HG02852 (cell line): ENCODE data around the gene RIF1.

ENCODE experiments used
- ATAC-seq: cut with Tn5 transposase; IDR thresholded peaks from one replicate; pipeline ENCODE4 v1.9.1; 2021; ENCODE audit warnings: mild to moderate bottlenecking, moderate library complexity; ENCODE audit not compliant: unreplicated experiment

The RIF1 gene, protein sequence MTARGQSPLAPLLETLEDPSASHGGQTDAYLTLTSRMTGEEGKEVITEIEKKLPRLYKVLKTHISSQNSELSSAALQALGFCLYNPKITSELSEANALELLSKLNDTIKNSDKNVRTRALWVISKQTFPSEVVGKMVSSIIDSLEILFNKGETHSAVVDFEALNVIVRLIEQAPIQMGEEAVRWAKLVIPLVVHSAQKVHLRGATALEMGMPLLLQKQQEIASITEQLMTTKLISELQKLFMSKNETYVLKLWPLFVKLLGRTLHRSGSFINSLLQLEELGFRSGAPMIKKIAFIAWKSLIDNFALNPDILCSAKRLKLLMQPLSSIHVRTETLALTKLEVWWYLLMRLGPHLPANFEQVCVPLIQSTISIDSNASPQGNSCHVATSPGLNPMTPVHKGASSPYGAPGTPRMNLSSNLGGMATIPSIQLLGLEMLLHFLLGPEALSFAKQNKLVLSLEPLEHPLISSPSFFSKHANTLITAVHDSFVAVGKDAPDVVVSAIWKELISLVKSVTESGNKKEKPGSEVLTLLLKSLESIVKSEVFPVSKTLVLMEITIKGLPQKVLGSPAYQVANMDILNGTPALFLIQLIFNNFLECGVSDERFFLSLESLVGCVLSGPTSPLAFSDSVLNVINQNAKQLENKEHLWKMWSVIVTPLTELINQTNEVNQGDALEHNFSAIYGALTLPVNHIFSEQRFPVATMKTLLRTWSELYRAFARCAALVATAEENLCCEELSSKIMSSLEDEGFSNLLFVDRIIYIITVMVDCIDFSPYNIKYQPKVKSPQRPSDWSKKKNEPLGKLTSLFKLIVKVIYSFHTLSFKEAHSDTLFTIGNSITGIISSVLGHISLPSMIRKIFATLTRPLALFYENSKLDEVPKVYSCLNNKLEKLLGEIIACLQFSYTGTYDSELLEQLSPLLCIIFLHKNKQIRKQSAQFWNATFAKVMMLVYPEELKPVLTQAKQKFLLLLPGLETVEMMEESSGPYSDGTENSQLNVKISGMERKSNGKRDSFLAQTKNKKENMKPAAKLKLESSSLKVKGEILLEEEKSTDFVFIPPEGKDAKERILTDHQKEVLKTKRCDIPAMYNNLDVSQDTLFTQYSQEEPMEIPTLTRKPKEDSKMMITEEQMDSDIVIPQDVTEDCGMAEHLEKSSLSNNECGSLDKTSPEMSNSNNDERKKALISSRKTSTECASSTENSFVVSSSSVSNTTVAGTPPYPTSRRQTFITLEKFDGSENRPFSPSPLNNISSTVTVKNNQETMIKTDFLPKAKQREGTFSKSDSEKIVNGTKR (N-terminal part only)

DNA sequence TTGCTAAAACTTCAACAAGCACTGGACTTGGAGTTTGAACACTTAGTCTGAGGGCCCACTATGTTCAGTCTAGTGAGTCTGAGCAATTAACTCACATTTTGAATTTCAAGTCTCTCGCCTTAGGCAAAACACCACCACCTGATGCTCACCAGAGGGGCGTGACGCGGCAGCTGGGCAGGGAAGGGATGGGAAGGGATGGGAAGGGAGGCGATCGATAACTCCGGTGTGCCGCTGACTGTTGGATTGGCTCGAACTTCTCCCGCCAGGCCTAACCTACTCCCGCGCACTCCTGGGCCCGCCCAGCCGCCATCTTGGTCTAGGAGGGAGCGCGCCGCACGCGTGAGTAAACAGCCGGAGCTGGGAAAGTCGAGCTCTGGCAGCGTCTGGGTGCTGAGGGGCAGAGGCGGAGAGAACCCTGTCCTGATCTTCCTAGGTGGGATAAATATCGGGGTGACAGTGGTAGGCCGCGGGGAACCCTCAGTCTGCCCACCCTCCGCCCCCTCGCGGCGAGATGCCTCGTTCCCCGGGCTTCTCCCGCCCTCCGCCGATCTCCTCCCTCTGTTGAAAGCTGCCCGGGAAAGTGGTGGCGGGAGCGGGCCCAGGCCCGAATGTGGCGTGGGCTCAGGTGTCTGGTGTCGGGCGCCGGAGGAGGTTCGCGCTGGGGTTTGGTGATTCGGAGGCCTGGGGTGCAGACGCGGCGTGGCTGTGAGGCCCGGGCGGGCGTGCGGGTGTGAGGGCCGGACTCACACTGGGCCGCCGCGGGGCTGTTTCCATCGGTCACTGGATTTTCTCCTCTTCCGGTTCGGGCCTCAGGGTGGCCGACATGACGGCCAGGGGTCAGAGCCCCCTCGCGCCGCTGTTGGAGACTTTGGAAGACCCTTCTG lies at the start of gene RIF1:
RIF1 (plus strand) TSS at position 302 of the 884 bp plus-strand sequence; CDS start at position 824, 522 bp downstream.
- peak; percentile 94 for ATAC-seq

DNA sequence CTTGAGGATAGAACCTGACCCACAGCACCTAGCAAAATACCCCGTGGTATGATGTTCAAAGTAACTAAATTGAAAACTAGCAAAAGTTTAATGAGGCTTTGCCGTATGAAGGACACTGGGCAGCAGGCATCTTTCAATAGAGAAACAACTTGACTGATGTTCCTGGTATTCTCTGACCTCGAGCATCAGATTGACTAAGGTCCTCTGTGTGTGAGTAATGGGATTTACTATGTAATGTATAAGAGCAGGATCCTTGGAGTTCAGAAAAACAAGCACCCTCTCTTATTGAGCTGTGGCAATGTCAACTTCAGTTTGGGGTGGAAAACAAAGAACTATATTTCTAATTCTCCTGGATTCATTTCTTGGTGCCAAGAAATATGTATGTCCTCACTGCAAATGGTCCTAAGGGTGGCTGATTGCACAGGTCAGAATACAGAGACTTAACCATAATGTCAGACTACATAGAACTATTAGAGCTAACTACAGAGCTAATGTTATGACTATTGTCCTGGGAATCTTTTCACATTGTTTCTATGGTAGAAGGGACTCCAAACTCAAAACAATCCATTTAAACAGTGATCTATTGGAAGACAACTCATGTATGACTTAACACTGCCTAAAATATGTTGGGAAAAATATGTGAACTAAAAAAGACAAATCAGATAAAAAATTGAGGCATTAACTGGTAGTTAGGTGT lies 47.9 kb upstream of the RIF1 start:
- no peak for ATAC-seq

DNA sequence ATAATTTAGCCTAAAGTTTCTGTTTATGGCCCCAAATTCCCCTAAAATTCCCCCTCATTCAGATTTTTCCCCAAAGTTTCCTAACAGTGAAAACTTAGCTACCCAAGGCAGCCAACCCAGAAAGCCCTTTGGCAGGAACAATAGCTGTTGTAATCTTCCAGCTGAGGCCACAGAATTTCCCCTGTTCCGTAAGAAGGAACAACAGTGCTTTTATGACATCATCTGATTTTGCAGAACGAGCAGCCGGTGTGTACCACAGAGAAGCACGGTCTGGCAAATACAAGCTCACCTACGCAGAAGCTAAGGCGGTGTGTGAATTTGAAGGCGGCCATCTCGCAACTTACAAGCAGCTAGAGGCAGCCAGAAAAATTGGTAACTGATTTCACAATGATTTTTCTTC lies 46.0 kb upstream of the RIF1 start:
- ATAC-seq: peak; percentile 79

DNA sequence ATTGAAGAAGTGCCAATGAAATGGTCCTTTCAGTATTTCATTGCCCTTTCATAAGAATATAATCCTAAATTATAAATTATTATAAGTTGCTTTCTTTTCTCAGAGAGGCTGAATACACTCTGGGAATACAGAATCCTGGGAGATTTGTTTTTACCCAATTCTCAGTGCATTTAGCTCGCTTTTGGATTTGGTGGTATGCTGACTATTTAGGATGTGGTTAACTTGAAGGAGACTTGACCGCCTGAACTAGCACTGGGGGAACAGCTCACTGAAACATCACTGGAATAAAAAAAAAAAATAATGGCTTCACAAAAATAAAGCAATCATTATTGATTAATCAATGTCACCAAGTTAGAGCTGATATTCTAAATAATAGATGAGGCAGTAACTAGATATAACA lies 42.1 kb upstream of the RIF1 start:
- no peak for ATAC-seq

DNA sequence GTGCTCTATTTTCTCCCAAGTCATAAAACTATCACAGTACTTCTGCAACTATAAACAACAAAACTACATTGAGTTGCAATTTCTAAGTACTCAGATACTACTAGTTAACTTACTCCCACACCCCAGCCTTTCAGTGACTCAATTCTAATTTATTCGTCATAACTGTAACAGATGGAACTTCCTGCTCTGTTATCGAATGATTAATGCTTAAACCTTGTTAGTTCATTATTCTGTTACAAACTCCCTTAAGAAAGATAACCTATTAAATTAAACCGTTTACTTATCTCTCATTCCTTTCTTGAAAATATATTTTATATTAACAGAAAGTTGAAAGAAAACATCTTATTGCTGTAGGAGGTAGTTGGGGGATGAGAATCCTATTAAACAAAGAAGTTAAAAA lies 35.3 kb upstream of the RIF1 start:
- ATAC-seq: peak; percentile 95

DNA sequence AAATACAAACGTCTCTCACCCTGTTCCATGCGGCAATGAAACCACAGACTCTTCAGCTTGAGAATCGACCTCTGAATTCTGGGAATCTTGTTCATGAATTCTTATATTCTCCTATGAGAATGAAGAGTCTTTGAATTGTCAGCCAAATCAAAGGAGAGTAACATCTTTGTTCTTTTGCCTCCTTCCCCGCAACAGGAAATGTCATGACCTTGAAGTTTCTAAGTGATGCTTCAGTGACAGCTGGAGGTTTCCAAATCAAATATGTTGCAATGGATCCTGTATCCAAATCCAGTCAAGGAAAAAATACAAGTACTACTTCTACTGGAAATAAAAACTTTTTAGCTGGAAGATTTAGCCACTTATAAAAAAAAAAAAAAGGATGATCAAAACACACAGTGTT lies 30.5 kb upstream of the RIF1 start:
- no peak for ATAC-seq

DNA sequence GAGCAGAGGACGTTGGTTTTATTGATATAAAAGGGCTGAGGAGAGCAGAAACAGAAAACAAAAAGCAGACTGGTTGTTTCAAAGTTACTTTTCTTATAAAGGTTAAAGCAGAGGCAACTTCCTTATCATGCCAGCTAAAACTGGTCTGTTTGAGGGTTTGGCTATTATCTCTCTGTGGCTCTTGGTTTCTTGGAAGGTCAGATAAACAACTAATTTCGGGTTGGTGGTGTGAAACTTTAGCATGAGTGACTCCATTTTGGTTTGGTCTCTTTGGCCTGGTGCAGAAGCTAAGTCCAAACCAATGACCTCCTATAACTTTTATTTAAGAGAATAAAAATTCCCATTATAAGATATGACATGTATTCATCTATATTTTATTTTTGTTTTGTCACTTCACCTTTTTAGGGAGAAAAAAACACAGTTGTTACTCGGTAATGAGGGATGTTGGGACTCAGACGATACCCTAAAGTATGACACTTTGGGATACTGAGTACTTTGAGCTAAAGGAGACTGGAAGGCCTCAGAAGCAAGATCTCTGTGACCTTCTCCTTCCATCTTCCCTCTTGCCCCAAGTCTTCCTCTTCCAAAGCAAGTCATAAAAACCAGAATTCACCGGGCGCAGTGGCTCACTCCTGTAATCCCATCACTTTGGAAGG lies 29.0 kb upstream of the RIF1 start:
- no peak for ATAC-seq

DNA sequence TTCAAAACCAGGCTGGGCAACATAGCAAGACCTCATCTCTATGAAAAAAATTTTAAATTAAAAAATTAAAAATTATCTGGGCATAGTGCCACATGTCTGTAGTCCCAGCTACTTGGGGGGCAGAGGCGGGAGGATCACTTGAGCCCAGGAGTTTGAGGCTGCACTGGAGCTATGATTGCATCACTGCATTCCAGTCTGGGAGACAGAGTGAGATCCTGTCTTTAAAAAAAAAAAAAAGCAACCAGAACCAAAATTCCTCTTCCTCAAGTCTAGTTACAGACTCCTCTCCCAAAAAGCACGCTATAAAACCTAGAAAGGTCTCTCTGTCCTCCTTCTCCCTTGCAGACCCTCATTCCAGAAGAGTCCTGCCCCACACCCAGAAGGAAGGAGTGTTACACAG lies 28.4 kb upstream of the RIF1 start:
- no peak for ATAC-seq

DNA sequence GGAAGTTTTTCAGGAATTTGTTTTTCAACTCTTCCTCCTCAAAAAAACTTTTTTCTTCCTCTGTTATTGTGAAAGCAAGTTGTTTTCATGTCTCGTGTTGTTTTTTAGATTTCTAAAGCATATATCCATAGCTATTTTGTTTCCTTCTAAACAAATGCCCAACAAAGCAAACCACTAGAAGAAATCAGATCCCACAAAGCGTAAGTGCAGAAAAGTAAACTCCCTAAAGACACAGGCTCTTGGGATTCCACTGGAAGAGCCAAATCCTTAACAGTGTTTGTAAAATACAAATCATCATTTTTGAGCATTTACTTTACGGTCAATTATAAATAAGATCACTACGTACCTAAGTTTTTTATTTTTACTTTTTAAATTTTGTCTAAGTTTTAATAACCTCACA lies 21.7 kb upstream of the RIF1 start:
- ATAC-seq: no peak

DNA sequence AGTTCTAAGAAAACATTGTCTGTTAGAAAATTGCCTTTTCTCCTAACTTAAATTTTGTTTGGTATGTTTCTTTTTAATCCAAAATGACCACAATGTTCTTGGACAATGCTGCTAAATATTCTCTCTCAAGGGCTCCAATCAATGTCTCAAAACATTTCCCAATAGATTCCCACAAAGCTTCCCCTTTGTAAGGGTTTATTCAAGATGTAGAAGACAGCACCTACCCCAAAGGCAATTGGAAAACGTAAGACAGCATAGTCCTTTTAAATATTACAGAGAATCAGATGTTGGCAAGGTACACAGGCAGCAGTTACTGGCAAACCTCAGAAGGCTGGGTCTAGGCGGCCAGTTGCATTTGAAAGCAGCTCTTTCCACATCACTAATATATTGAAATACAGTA lies 18.3 kb upstream of the RIF1 start:
- no peak for ATAC-seq

DNA sequence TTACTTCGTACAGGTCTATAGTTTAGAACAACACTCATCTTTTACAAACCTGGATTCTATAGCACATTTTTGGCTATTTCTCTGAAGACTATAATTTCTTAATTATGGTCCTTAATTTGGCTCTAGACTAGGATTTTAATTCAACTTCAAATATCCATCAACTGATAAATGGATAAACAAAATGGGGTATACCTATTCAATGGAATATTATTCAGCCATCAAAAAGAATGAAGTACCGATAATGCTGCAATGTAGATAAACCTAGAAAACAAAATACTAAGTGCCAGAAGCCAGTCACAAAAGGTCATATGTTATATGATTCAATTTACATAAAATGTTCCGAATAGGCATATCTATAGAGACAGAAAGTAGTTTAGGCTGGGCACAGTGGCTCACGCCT lies 15.2 kb upstream of the RIF1 start:
- no peak for ATAC-seq

DNA sequence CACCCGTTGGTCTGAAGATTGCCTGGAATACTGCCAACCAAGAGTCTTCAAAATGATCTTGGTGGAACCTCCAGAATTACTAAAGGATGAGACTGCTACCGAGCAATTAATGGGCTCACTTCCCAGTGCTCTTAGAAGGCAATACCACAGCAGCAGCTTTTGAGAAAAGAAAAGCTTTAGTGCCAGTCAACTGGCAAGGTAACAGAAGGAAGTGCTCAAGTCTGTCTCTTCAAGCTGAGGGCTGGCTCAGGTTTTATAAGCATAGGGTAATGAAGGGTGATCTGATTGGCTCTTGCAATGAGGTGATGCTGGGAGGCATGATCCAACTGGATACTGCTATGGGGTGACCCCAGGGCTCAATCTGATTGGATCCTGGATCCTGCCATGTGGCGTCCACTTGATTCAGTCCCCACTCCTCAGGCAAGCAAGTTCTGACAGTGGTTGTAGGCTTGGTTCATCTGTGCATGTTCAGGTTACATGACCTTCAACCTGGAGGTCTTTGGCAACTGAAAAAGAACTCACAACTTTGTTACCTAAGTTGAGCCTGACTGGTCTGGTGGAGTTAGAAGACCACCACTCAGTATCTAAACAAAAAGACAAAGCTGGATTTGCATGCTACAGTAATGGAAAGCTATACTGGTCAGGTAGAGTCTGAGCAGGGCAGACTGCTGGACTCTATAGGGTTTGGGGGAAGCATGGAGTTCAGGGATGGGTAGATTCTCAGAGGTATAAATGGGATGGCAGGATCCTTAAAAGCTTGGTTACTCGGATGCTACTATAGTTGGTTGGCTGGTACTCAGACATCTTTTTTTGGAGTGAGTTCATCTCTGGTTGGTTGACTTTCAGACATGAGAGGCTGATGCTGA lies 14.0 kb upstream of the RIF1 start:
- no peak for ATAC-seq

DNA sequence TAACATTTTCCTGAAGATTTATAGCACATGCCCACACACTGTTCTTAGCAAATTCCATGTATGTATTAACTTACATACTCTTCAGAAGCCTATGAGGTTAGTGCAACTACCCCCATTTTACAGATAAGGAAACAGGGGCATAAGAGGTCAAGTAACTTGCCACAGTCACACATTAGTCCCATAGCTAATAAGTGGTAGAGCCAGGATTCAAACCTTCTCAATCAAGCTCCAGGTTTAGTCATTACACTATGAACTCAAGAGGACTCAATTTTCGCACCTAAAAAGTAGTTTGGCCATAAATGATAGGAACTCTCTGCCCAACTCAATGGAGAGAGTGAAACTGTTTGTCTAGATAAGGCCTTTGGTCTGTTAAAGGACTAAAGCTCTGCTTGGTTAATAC lies 9.7 kb upstream of the RIF1 start:
- ATAC-seq: no peak

DNA sequence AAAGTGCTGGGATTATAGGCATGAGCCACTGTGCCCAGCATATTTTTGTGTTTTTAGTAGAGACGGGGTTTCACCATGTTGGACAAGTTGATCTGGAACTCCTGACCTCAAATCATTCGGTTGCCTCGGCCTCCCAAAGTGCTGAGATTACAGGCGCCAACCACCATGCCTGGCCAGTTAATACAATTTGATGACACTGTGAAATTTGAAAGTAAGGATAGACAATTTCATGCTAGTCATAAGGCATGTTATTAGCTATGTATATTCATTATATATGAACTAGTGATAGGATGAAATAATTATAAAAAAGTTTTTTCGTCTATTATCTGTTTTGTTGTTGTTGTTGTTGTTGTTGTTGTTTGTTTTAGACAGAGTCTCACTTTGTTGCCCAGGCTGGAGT lies 8.6 kb upstream of the RIF1 start:
- no peak for ATAC-seq

DNA sequence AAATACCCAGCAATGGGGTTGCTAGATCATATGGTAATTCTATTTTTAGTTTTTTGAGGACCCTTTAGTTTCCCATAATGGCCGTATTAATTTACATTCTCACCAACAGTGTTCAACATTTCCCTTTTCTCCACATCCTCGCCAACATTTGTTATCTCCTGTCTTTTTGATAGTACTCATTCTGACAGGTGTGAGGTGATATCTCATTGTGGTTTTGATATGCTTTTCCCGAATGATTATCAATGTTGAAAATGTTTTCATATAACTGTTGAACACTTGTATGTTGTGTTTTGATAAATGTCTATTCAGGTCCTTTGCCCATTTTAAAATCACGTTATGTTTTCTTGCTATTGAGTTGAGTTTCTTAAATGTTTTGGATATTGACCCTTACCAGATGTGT lies 5.8 kb upstream of the RIF1 start:
- no peak for ATAC-seq

DNA sequence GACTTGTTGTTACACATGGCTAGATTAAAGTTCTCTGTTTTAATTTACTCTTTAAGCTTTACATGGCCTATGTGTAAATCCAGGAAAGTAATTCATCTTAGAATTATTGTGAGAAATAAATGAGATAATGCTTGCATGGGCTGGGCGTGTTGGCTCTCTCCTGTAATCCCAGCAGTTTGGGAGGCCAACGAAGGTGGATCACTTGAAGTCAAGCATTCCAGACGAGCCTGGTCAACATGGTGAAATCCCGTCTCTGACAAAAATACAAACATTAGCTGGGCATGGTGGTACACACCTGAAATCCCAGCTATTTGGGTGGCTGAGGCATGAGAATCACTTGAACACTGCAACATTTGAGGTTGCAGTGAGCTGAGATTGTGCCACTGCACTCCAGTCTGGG lies 4.3 kb upstream of the RIF1 start:
- no peak for ATAC-seq

DNA sequence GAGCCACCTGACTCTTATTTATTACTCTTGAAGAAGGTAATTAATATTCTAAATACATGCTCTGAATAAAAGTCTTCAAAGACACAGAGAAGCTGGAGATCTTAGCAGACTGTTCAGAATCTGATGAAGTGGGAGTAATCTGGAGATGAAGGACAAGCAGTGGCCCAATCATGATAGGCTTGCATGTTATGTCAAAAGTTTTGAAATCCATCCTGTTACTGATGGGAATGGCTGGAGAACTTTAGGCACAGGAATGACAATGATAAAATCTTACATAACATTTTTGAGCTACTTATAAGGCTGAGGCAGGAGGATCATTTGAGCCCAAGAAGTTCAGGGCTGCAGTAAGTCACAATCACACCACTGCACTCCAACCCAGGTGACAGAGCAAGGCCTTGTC lies 2.4 kb upstream of the RIF1 start:
- no peak for ATAC-seq
